ENCODE results near the gene AGPAT3.

The AGPAT3 gene

GRCh38 chr21:43994085-43994484, 129.1 kb downstream of the AGPAT3 start:
- H3K27me3 ChIP-seq (ENCODE audit: control insufficient read depth, low read length), result no peaks in the 10 kb centered on the region
- H3K4me1 ChIP-seq (ENCODE audit: control insufficient read depth, low read length), result peaks cover 2% of the 10 kb centered on the region; the same call in 1 of the 2 replicates
- no peak overlapping the region for H3K27ac ChIP-seq (ENCODE audit: low read depth, low read length)
- H3K36me3 ChIP-seq (ENCODE audit: control insufficient read depth, low read length), result no peaks in the 10 kb centered on the region
- no peaks in the 10 kb centered on the region for H3K9me2 ChIP-seq (replicated peaks; ENCODE audit: control insufficient read depth, low read length)
- no peaks in the 10 kb centered on the region for H3F3A ChIP-seq (ENCODE audit: control insufficient read depth, insufficient read depth)
- no peaks in the 10 kb centered on the region for H4K20me1 ChIP-seq (ENCODE audit: control insufficient read depth, insufficient read depth, low read depth, low read length)
- H3K79me2 ChIP-seq (ENCODE audit: control insufficient read depth, low read length), result no peaks in the 10 kb centered on the region
- no peak for TF ChIP-seq CTCF (IDR thresholded peaks at IDR 0.05; ENCODE audit: low read depth, low read length, poor library complexity, severe bottlenecking)
- TF ChIP-seq EZH2phosphoT487 (IDR thresholded peaks at IDR 0.05; ENCODE audit: borderline replicate concordance, low read length), result no peak
- H3K4me3 ChIP-seq (ENCODE audit: low read length), result no peak overlapping the region
- no peaks in the 10 kb centered on the region; the same call in 1 of the 2 replicates for H3K9me3 ChIP-seq (ENCODE audit: control insufficient read depth, insufficient read depth, low read length)
- H3K4me2 ChIP-seq (ENCODE audit: low read length), result no peak overlapping the region

GRCh38 chr21:43994646-43995045, 129.6 kb downstream of the AGPAT3 start:
- Histone ChIP-seq H3K9me2 (replicated peaks; ENCODE audit: control insufficient read depth, low read length) (no peaks in the 10 kb centered on the region), H3K4me2 (ENCODE audit: low read length) (no peak overlapping the region), H3K4me1 (ENCODE audit: control insufficient read depth, low read length) (peaks cover 2% of the 10 kb centered on the region; the same call in 1 of the 2 replicates), H3K4me3 (ENCODE audit: low read length) (no peak overlapping the region), H4K20me1 (ENCODE audit: control insufficient read depth, insufficient read depth, low read depth, low read length) (no peaks in the 10 kb centered on the region), H3K27ac (ENCODE audit: low read depth, low read length) (no peak overlapping the region), H3K36me3 (ENCODE audit: control insufficient read depth, low read length) (no peaks in the 10 kb centered on the region), H3K79me2 (ENCODE audit: control insufficient read depth, low read length) (no peaks in the 10 kb centered on the region), H3F3A (ENCODE audit: control insufficient read depth, insufficient read depth) (no peaks in the 10 kb centered on the region), H3K27me3 (ENCODE audit: control insufficient read depth, low read length) (no peaks in the 10 kb centered on the region), H3K9me3 (ENCODE audit: control insufficient read depth, insufficient read depth, low read length) (no peaks in the 10 kb centered on the region; the same call in 1 of the 2 replicates)
- no peak for TF ChIP-seq CTCF (IDR thresholded peaks at IDR 0.05; ENCODE audit: low read depth, low read length, poor library complexity, severe bottlenecking)
- TF ChIP-seq EZH2phosphoT487 (IDR thresholded peaks at IDR 0.05; ENCODE audit: borderline replicate concordance, low read length), result no peak

- H3K9me3 ChIP-seq (ENCODE audit: control insufficient read depth, insufficient read depth, low read length), result no peaks in the 10 kb centered on the region; the same call in 1 of the 2 replicates
- peaks cover 2% of the 10 kb centered on the region; the same call in 1 of the 2 replicates for H3K4me1 ChIP-seq (ENCODE audit: control insufficient read depth, low read length)
- no peak overlapping the region for H3K27ac ChIP-seq (ENCODE audit: low read depth, low read length)
- H4K20me1 ChIP-seq (ENCODE audit: control insufficient read depth, insufficient read depth, low read depth, low read length), result no peaks in the 10 kb centered on the region
- H3K4me3 ChIP-seq (ENCODE audit: low read length), result no peak overlapping the region
- no peaks in the 10 kb centered on the region for H3K79me2 ChIP-seq (ENCODE audit: control insufficient read depth, low read length)
- H3K27me3 ChIP-seq (ENCODE audit: control insufficient read depth, low read length), result no peaks in the 10 kb centered on the region
- no peaks in the 10 kb centered on the region for H3F3A ChIP-seq (ENCODE audit: control insufficient read depth, insufficient read depth)
- no peaks in the 10 kb centered on the region for H3K9me2 ChIP-seq (replicated peaks; ENCODE audit: control insufficient read depth, low read length)
- no peaks in the 10 kb centered on the region for H3K36me3 ChIP-seq (ENCODE audit: control insufficient read depth, low read length)
- TF ChIP-seq CTCF (IDR thresholded peaks at IDR 0.05; ENCODE audit: low read depth, low read length, poor library complexity, severe bottlenecking) (no peak), EZH2phosphoT487 (IDR thresholded peaks at IDR 0.05; ENCODE audit: borderline replicate concordance, low read length) (no peak)
- H3K4me2 ChIP-seq (ENCODE audit: low read length), result no peak overlapping the region
Observed at GRCh38 chr21:43995521-43996105, 130.6 kb downstream of the AGPAT3 start.
